OCI-LY7 (cell line): ENCODE data around the gene KCNG1. TPM values are rescaled to one million over a fixed set of nuclear protein-coding genes. Genes with fewer than 3 reads are reported as not detected.

Experiments used
- BruUV-seq: library from RNA; stranded (reverse); fragments of 400-500 nt; replicated peaks from 2 replicates; lab custom pipeline; 2021; lab: Mats Ljungman, UMichigan
- CTCF ChIA-PET: fragments of 300-600 bp; sonication (Branson Sonifier 250); formaldehyde crosslinking; loops from one replicate; lab custom pipeline; 2022; ENCODE audit warnings: antibody characterized with exemption; ENCODE audit not compliant: unreplicated experiment; lab: Charles Lee
- POLR2A ChIA-PET: fragments of 300-600 bp; sonication (Branson Sonifier 250); formaldehyde crosslinking; loops from one replicate; lab custom pipeline; 2022; ENCODE audit warnings: antibody characterized with exemption; lab: Charles Lee
- DNase-seq: peaks from one replicate; pipeline ENCODE4 v3.0.0-alpha.2; 2015; ENCODE audit warnings: low spot score
- H2AFZ ChIP-seq: fragments of 200-600 bp; sonication (generic), shearing (Covaris generic); 2 replicates; pipeline ENCODE4 v1.6.1; 2014; ENCODE audit warnings: mild to moderate bottlenecking, antibody characterized with exemption, low read length, moderate library complexity
- H3K27ac ChIP-seq: fragments of 200-600 bp; sonication (generic); 2 replicates; pipeline ENCODE4 v1.5.1; 2014; ENCODE audit warnings: mixed run types, low read depth, mild to moderate bottlenecking, moderate library complexity, low read length, inconsistent platforms; ENCODE audit not compliant: poor library complexity, severe bottlenecking
- H3K36me3 ChIP-seq: fragments of 200-600 bp; sonication (generic); 2 replicates; pipeline ENCODE4 v1.6.1; 2014; ENCODE audit warnings: mild to moderate bottlenecking, antibody characterized with exemption, low read length, moderate library complexity, mixed read lengths; ENCODE audit not compliant: insufficient read depth
- H3K4me1 ChIP-seq: fragments of 200-600 bp; sonication (generic); 2 replicates; pipeline ENCODE4 v1.5.1; 2014; ENCODE audit warnings: mild to moderate bottlenecking, low read length; ENCODE audit not compliant: insufficient read depth, poor library complexity, severe bottlenecking
- H3K4me2 ChIP-seq: fragments of 200-600 bp; sonication (generic); 2 replicates; pipeline ENCODE4 v1.6.1; 2014; ENCODE audit warnings: mild to moderate bottlenecking, low read length
- H3K4me3 ChIP-seq: fragments of 200-600 bp; sonication (generic); 2 replicates; pipeline ENCODE4 v1.5.1; 2014; ENCODE audit warnings: mild to moderate bottlenecking, low read depth, low read length; ENCODE audit not compliant: poor library complexity, severe bottlenecking
- H3K79me2 ChIP-seq: fragments of 200-600 bp; sonication (generic); 2 replicates; pipeline ENCODE4 v1.6.1; 2016; ENCODE audit warnings: low read depth, mild to moderate bottlenecking, low read length, moderate library complexity, mixed read lengths; ENCODE audit not compliant: insufficient read depth
- H3K9me2 ChIP-seq: fragments of 200-600 bp; sonication (generic); 2 replicates; pipeline ENCODE4 v1.6.1; 2016; ENCODE audit warnings: mild to moderate bottlenecking, low read length, mixed read lengths; ENCODE audit not compliant: insufficient read depth
- H3K9me3 ChIP-seq: fragments of 200-600 bp; sonication (generic); 2 replicates; pipeline ENCODE4 v1.6.1; 2014; ENCODE audit warnings: mild to moderate bottlenecking, mixed run types, low read length, mixed read lengths
- H4K20me1 ChIP-seq: fragments of 200-600 bp; sonication (generic); 2 replicates; pipeline ENCODE4 v1.6.1; 2014; ENCODE audit warnings: mild to moderate bottlenecking, antibody characterized with exemption, low read length, moderate library complexity, mixed read lengths; ENCODE audit not compliant: insufficient read depth
- CTCF ChIP-seq: fragments of 200-600 bp; sonication (generic); conservative IDR thresholded peaks from 2 replicates; pipeline ENCODE4 v1.5.1; 2014; ENCODE audit warnings: mild to moderate bottlenecking, antibody characterized with exemption, low read length, moderate library complexity, mixed read lengths
- EZH2phosphoT487 ChIP-seq: fragments of 200-600 bp; sonication (generic); IDR thresholded peaks from 2 replicates; pipeline ENCODE4 v1.6.1; 2018; ENCODE audit warnings: low read depth, borderline replicate concordance, mild to moderate bottlenecking, mixed run types, antibody characterized with exemption, low read length, moderate library complexity, mixed read lengths
- intact Hi-C: fragments of 100-400 bp; cut with micrococcal nuclease; formaldehyde crosslinking; loops from one replicate; pipeline ENCODE4 v1.10.0; 2022; ENCODE audit not compliant: unreplicated experiment
- total RNA-seq, 2 experiments: library from RNA; depleted of rRNA in 1 of 2; stranded (reverse); fragments of >200 nt in 1 of 2; shearing (Covaris generic) in 1 of 2; gene quantifications; 2 replicates each; pipeline ENCODE4 v1.2.3, GENCODE V29; 2014 to 2022

Gene KCNG1
- total RNA-seq, 2 experiments from 2014 or later = not detected

DNA sequence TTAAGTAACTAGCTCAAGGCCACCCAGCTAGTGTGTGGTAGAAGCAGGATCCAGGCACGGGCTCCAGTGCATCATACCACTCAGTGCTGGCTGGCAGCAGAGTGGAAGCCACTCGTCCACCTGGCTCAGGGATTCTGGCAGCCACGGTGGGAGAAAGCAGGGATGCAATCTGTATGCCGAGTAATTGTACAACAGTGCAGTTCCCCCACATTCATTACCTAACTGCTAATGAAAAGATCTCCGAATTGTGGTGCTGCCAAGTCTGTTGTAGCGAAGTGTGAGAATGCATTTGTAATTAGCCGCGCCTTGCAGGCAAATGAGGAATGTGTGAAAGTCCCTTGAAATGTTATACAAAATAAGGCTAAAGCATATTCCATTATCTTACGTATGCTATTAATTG, 29.0 kb downstream of the KCNG1 start:
- TF ChIP-seq EZH2phosphoT487 = no peak
- no peak for TF ChIP-seq CTCF
- Histone ChIP-seq H3K9me2 (no peaks in the 10 kb centered on the region), H3K79me2 (no peaks in the 10 kb centered on the region), H3K27ac (no peak overlapping the region), H3K4me2 (no peak overlapping the region), H3K9me3 (no peaks in the 10 kb centered on the region), H3K4me1 (peaks cover 12% of the 10 kb centered on the region), H2AFZ (no peak overlapping the region), H3K4me3 (no peak overlapping the region), H3K36me3 (no peaks in the 10 kb centered on the region), H4K20me1 (no peaks in the 10 kb centered on the region)
- no TSS peak for BruUV-seq
- intact Hi-C loops = loop anchor here (1.0 kb wide), 1 partner anchor 314 kb away; no protein-coding TSS in a partner anchor
- no peak for DNase-seq
- ChIA-PET POLR2A (interaction anchor here (0.6 kb wide), 1 partner anchor 47 kb away, joined by 3 read pairs; no protein-coding TSS in a partner anchor), CTCF (no interaction called here)

DNA sequence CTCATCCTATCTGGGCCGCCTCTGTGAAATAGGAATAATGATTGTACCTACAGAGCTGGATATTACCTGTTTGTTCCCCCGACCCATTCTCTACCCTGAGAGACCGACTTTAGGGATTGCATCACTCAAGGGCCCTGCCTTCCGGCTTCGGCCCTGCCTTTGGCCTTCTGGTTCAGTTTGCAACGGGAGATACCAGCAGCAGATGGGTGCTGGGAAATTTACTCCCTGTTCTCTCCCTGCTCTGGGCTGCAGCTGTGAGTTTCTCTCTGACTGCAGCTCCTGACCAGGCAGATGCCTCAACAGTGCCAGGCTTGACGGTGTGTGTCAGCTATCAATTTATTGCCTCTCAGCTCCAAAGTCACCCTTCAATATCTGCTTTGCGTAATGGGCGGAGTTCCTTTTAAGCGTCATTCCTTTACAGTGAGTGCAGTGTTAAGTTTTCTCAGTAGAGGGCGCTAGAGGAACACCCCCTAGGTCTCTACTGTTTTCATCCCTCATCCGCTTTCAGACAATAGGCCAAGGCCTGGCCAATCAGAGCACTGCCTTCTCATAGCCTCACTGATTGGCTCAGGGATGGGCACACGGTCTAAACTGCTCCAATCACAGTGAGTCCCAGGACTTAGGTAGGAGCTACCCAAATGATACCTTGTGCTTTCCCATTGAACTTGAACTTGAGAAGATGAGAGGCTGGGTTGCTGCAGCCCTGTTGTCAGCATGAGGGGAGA, 30.0 kb downstream of the KCNG1 start:
- H3K36me3 ChIP-seq = no peaks in the 10 kb centered on the region
- POLR2A ChIA-PET = interaction anchor here (0.6 kb wide), 1 partner anchor 46 kb away, joined by 3 read pairs; no protein-coding TSS in a partner anchor
- H3K9me3 ChIP-seq = no peaks in the 10 kb centered on the region
- H4K20me1 ChIP-seq = no peaks in the 10 kb centered on the region
- CTCF ChIA-PET = interaction anchor here (0.6 to 1.0 kb wide), 3 partner anchors 216 to 374 kb away, joined by 3 to 4 read pairs (median 3); no protein-coding TSS in a partner anchor
- peak; percentile 70 for DNase-seq
- H2AFZ ChIP-seq = peak overlapping the region; percentile 31; the same call in 1 of the 2 replicates
- no peak overlapping the region for H3K4me3 ChIP-seq
- no peaks in the 10 kb centered on the region for H3K9me2 ChIP-seq
- peak; percentile 87 for TF ChIP-seq CTCF
- TF ChIP-seq EZH2phosphoT487 = no peak
- H3K4me2 ChIP-seq = peak overlapping the region; percentile 41
- peak overlapping the region; percentile 38 for H3K27ac ChIP-seq
- peaks cover 12% of the 10 kb centered on the region for H3K4me1 ChIP-seq
- no peaks in the 10 kb centered on the region for H3K79me2 ChIP-seq
- intact Hi-C loops = loop anchor here (1.0 kb wide), 1 partner anchor 315 kb away; no protein-coding TSS in a partner anchor
- BruUV-seq = no TSS peak

DNA sequence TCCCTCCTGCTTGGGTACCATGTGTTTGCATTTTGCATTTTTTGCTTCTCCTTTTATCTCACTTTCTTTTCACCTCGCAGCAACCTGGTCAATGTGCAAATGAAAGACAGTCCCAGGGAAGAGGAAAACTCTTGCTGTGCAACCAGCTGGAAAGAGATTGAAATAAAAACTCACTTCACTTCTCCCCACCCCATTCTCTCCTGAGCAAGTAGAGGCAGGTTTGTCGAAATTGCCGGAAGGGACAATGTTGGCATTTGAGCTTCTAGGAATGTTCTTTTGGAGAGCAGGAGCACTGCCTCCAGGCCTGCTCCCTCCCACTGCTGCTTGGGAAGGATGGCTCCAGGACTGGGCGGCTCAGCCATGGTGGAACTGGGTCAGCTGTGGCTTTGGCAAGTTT, 30.6 kb downstream of the KCNG1 start:
- ChIA-PET POLR2A (no interaction called here), CTCF (interaction anchor here (0.6 to 1.0 kb wide), 2 partner anchors 279 to 375 kb away, joined by 3 read pairs; no protein-coding TSS in a partner anchor)
- Histone ChIP-seq H3K79me2 (no peaks in the 10 kb centered on the region), H3K9me2 (no peaks in the 10 kb centered on the region), H4K20me1 (no peaks in the 10 kb centered on the region), H3K9me3 (no peaks in the 10 kb centered on the region), H3K27ac (peak overlapping the region; percentile 38), H3K4me1 (peaks cover 12% of the 10 kb centered on the region), H3K4me2 (peak overlapping the region; percentile 41), H3K4me3 (peak overlapping the region; percentile 12), H3K36me3 (no peaks in the 10 kb centered on the region), H2AFZ (peak overlapping the region; percentile 31; the same call in 1 of the 2 replicates)
- TF ChIP-seq EZH2phosphoT487 (no peak), CTCF (no peak)
- no TSS peak for BruUV-seq
- intact Hi-C loops = no loop called here
- peak; percentile 54 for DNase-seq
